Measurements from ENCODE around the gene RRBP1. TPM values are rescaled to one million over a fixed set of nuclear protein-coding genes. Genes with fewer than 3 reads are reported as not detected.

RRBP1 gene
- total and polyA plus RNA-seq, 12 donors = 23.5 to 71.3 (median 29.7) TPM

GRCh38 chr20:17638835-17639407 is 43.1 kb downstream of the RRBP1 start:
- H3K9me3 ChIP-seq = no peaks in the 10 kb centered on the region
- DNase-seq = no peak
- no peak overlapping the region for H3K4me3 ChIP-seq
- ATAC-seq = no peak
- intact Hi-C loops (cut with DNase I) = no loop called here
- H3K27ac ChIP-seq = no peak overlapping the region
- H3K36me3 ChIP-seq = peaks cover 0 to 98% (median 13%) of the 10 kb centered on the region in 9 donors
- H3K27me3 ChIP-seq = no peaks in the 10 kb centered on the region
- H3K4me1 ChIP-seq = peaks cover 12 to 87% (median 45%) of the 10 kb centered on the region in 9 donors
- 83 to 87% methylated on average over 6 of the region's 6 CpGs for WGBS, 2 donors
- TF ChIP-seq CTCF (IDR thresholded peaks at IDR 0.05) = no peak

DNA sequence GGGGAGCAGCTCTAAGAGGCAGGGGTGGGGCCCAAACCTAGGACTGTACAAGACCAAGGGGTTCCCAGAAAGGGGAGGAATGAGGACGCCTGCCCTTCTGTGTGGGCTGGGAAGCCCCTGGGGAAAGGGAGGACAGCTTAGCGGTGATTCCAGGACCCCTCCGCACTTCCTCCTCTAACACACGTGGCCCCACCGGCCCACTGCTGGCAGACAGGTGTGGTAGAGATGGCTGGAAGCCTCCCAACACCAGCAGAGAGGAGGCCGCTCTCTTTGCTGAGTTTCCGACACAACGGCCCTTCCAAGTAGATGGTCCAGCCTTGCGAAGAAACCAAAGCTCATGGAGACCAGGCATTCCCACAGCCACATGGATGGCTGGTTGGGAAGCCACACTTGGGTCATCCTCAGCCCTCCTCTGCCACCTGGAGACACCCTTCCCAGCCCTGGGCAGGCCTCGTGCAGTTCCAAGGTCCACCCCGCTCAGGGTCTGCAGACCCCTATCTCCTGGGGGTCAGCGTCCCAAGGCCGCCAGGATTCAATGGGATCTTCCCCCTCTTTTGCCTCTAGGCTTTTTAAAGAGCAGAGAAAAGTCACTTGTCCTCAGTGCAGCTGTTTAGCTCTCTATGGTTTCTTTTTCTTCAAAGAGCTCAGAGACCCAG is 43.9 kb downstream of the RRBP1 start:
- H3K27ac ChIP-seq = peak overlapping the region in 1 of 10 donors; percentile 35
- WGBS, 2 donors = 84 to 85% methylated on average over 13 of the region's 13 CpGs

GRCh38 chr20:17637413-17637780 is 44.6 kb downstream of the RRBP1 start:
- peaks cover 0 to 100% (median 20%) of the 10 kb centered on the region in 9 donors for H3K36me3 ChIP-seq
- WGBS, 2 donors = 57 to 74% methylated on average over 4 of the region's 4 CpGs
- peaks cover 7 to 74% (median 38%) of the 10 kb centered on the region in 9 donors for H3K4me1 ChIP-seq
- H3K9me3 ChIP-seq = no peaks in the 10 kb centered on the region
- intact Hi-C loops (cut with DNase I) = no loop called here
- no peak overlapping the region for H3K4me3 ChIP-seq
- H3K27me3 ChIP-seq = no peaks in the 10 kb centered on the region
- DNase-seq = no peak
- no peak for TF ChIP-seq CTCF (IDR thresholded peaks at IDR 0.05)
- H3K27ac ChIP-seq = peak overlapping the region in 1 of 10 donors; percentile 35
- no peak for ATAC-seq

More for the DNA sequence above, 43.9 kb downstream of the RRBP1 start:
- intact Hi-C loops (cut with DNase I) = no loop called here
- no peak for TF ChIP-seq CTCF (IDR thresholded peaks at IDR 0.05)
- Histone ChIP-seq H3K36me3 (peaks cover 0 to 100% (median 20%) of the 10 kb centered on the region in 9 donors), H3K27me3 (no peaks in the 10 kb centered on the region), H3K4me3 (no peak overlapping the region), H3K4me1 (peaks cover 10 to 81% (median 40%) of the 10 kb centered on the region in 9 donors), H3K9me3 (no peaks in the 10 kb centered on the region)
- no peak for DNase-seq
- ATAC-seq = no peak

GRCh38 chr20:17636523-17637412 is 45.3 kb downstream of the RRBP1 start:
- no peak for DNase-seq
- peaks cover 0 to 100% (median 20%) of the 10 kb centered on the region in 9 donors for H3K36me3 ChIP-seq
- WGBS, 2 donors = 74 to 76% methylated on average over 24 of the region's 24 CpGs
- H3K27ac ChIP-seq = peak overlapping the region in 4 of 10 donors; percentile 1 to 35 (median 4)
- intact Hi-C loops (cut with DNase I) = no loop called here
- peak in 3 of 9 donors; percentile 14 to 33 (median 15) for TF ChIP-seq CTCF (IDR thresholded peaks at IDR 0.05)
- H3K4me1 ChIP-seq = peaks cover 4 to 68% (median 34%) of the 10 kb centered on the region in 9 donors
- peak in 7 of 8 donors; percentile 25 to 60 (median 30) for ATAC-seq
- H3K27me3 ChIP-seq = no peaks in the 10 kb centered on the region
- no peaks in the 10 kb centered on the region for H3K9me3 ChIP-seq
- no peak overlapping the region for H3K4me3 ChIP-seq
